B cell (primary cell): ENCODE measurements around the gene MUS81. TPM values are rescaled to one million over a fixed set of nuclear protein-coding genes. Genes with fewer than 3 reads are reported as not detected.

Experiments
- ATAC-seq: fragments of 200-7000 bp; cut with Tn5 transposase; one replicate; pipeline ENCODE4 v1.10.0; 2021; ENCODE audit warnings: low read depth, mild to moderate bottlenecking, moderate number of reproducible peaks, moderate library complexity
- CTCF ChIA-PET: fragments of 350-600 bp; sonication (Branson Sonifier 250); formaldehyde crosslinking; loops from one replicate; lab custom pipeline; 2021; ENCODE audit warnings: antibody characterized with exemption, inconsistent platforms; lab: Charles Lee
- POLR2A ChIA-PET: fragments of 350-600 bp; sonication (Branson Sonifier 250); formaldehyde crosslinking; loops from one replicate; lab custom pipeline; 2021; ENCODE audit warnings: antibody characterized with exemption; lab: Charles Lee
- DNase-seq: peaks from one replicate; pipeline ENCODE4 v3.0.0; 2013
- H2AFZ ChIP-seq: 2 replicates; pipeline ENCODE4 v1.6.1; 2012; ENCODE audit warnings: mild to moderate bottlenecking, low read depth, low read length; ENCODE audit not compliant: insufficient read depth, poor library complexity, severe bottlenecking
- H3K27ac ChIP-seq, 2 donors: 1 replicate in 1 of 2; 2 replicates in 1 of 2; pipeline ENCODE4 v1.5.1; 2012 to 2013; ENCODE audit warnings: low read length in 2 of 2, mild to moderate bottlenecking in 2 of 2, moderate library complexity in 1 of 2
- H3K27me3 ChIP-seq, 4 experiments: fragments of 200-600 bp in 1 of 4; sonication (generic) in 1 of 4; replicated peaks in 1 of 4; 1 replicate in 2 of 4; 2 replicates in 2 of 4; pipeline versions ENCODE4 v1.6.1 to v1.7.0; 2013 to 2016; ENCODE audit warnings: low read length in 3 of 4, mild to moderate bottlenecking in 2 of 4, mixed read lengths in 1 of 4, moderate library complexity in 1 of 4; ENCODE audit not compliant: insufficient read depth in 4 of 4, control insufficient read depth in 3 of 4; ENCODE audit errors: control extremely low read depth in 1 of 4
- H3K36me3 ChIP-seq, 2 experiments: replicated peaks in 1 of 2; 1 replicate in 1 of 2; 2 replicates in 1 of 2; pipeline versions ENCODE4 v1.6.1 to v1.7.1; 2013; ENCODE audit warnings: low read length in 1 of 2; ENCODE audit not compliant: insufficient read depth in 2 of 2, control insufficient read depth in 1 of 2; ENCODE audit errors: control extremely low read depth in 1 of 2, extremely low read depth in 1 of 2
- H3K4me1 ChIP-seq, 2 donors: fragments of 200-600 bp in 1 of 2; sonication (generic) in 1 of 2; 1 replicate in 1 of 2; 2 replicates in 1 of 2; pipeline versions ENCODE4 v1.5.1 to v1.6.1; 2013 to 2017; ENCODE audit warnings: low read length in 2 of 2; ENCODE audit not compliant: control insufficient read depth in 2 of 2, insufficient read depth in 2 of 2
- H3K4me2 ChIP-seq: replicated peaks from 2 replicates; pipeline ENCODE3; 2012; ENCODE audit warnings: mild to moderate bottlenecking, low read depth, low read length; ENCODE audit not compliant: poor library complexity, severe bottlenecking
- H3K4me3 ChIP-seq, 5 experiments: fragments of 200-600 bp in 1 of 5; sonication (generic) in 1 of 5; 1 replicate in 3 of 5; 2 replicates in 2 of 5; pipeline versions ENCODE4 v1.5.1 to v1.7.0; 2011 to 2016; ENCODE audit warnings: low read length in 4 of 5, mild to moderate bottlenecking in 4 of 5, low read depth in 2 of 5, control low read depth in 1 of 5, moderate library complexity in 1 of 5; ENCODE audit not compliant: insufficient read depth in 1 of 5; ENCODE audit errors: control extremely low read depth in 1 of 5, extremely low read depth in 1 of 5
- H3K79me2 ChIP-seq: fragments of 200-600 bp; sonication (generic); one replicate; pipeline ENCODE4 v1.6.0; 2016; ENCODE audit warnings: low read length; ENCODE audit not compliant: control insufficient read depth, insufficient read depth
- H3K9ac ChIP-seq: fragments of 200-600 bp; sonication (generic); 2 replicates; pipeline ENCODE4 v1.6.1; 2017; ENCODE audit warnings: mild to moderate bottlenecking, low read length, moderate library complexity
- H3K9me3 ChIP-seq, 3 donors: one replicate each; pipeline versions ENCODE4 v1.6.1 to v1.7.1; 2013; ENCODE audit warnings: low read length in 2 of 3; ENCODE audit not compliant: control insufficient read depth in 2 of 3, insufficient read depth in 1 of 3; ENCODE audit errors: control extremely low read depth in 1 of 3
- H4K20me1 ChIP-seq: 2 replicates; pipeline ENCODE4 v1.6.0; 2012; ENCODE audit warnings: mild to moderate bottlenecking, low read length; ENCODE audit not compliant: insufficient read depth, control insufficient read depth, poor library complexity, severe bottlenecking
- H3K27ac Mint-ChIP-seq: one replicate; pipeline ENCODE4 v1.8.0; 2021; ENCODE audit warnings: mixed read lengths
- H3K27me3 Mint-ChIP-seq: one replicate; pipeline ENCODE4 v1.8.0; 2021; ENCODE audit warnings: mixed read lengths
- H3K4me1 Mint-ChIP-seq: one replicate; pipeline ENCODE4 v1.8.0; 2021; ENCODE audit warnings: mixed read lengths
- H3K4me3 Mint-ChIP-seq: one replicate; pipeline ENCODE4 v1.8.0; 2021; ENCODE audit warnings: mixed read lengths
- H3K9me3 Mint-ChIP-seq: one replicate; pipeline ENCODE4 v1.8.0; 2022; ENCODE audit warnings: mixed read lengths; ENCODE audit not compliant: insufficient read depth
- CTCF ChIP-seq: fragments of 200-600 bp; IDR thresholded peaks from one replicate; pipeline ENCODE4 v1.8.0; 2022; ENCODE audit warnings: antibody characterized with exemption, mild to moderate bottlenecking
- EZH2 ChIP-seq: IDR thresholded peaks from 2 replicates; pipeline ENCODE4 v1.6.1; 2012; ENCODE audit warnings: borderline replicate concordance, low read depth, mild to moderate bottlenecking, moderate library complexity, low read length; ENCODE audit not compliant: insufficient read depth, poor library complexity, severe bottlenecking
- WGBS: methylation state at CpG from one replicate; pipeline ENCODE4 v1.1.5; 2013; ENCODE audit warnings: missing lambda C conversion rate; ENCODE audit not compliant: insufficient coverage; 5-methylcytosine and 5-hydroxymethylcytosine counted together
- intact Hi-C: fragments of 100-400 bp; cut with micrococcal nuclease; formaldehyde crosslinking; loops from one replicate; pipeline ENCODE4 v1.10.0; 2022
- polyA plus RNA-seq: library from polyadenylated mRNA; depleted of rRNA; stranded (reverse); fragments of >200 nt; gene quantifications from 2 replicates; pipeline ENCODE4 v1.2.3, GENCODE V29; 2012
- total RNA-seq, 2 donors: library from RNA; stranded (reverse); fragments of 120-200 nt in 1 of 2; gene quantifications; 1 replicate in 1 of 2; 2 replicates in 1 of 2; pipeline versions ENCODE4 v1.2.3 to v1.2.4, GENCODE V29; 2013 to 2022

MUS81 gene
- total and polyA plus RNA-seq, 2 donors (not counting 1 experiment from before 2014, with no cell fraction given) = 74.5 to 134 TPM

- H3K36me3 ChIP-seq = no peaks in the 10 kb centered on the region
- ChIA-PET POLR2A (interaction anchor here (0.6 to 4.4 kb wide), 3 partner anchors 12 to 738 kb away, joined by 3 to 33 read pairs (median 3); partner anchors contain the start of genes CCDC85B and FIBP), CTCF (interaction anchor here (0.8 to 4.0 kb wide), 4 partner anchors 11 to 41 kb away, joined by 3 to 44 read pairs (median 12); partner anchors contain the start of genes CCDC85B, FIBP and MUS81)
- peak overlapping the region in 4 of 5 experiments; percentile 18 to 64 (median 50) for H3K4me3 ChIP-seq
- Mint-ChIP-seq H3K4me3 (peak overlapping the region; percentile 83), H3K4me1 (peaks cover 10% of the 10 kb centered on the region), H3K9me3 (no peaks in the 10 kb centered on the region), H3K27ac (peak overlapping the region; percentile 72), H3K27me3 (peaks cover 15% of the 10 kb centered on the region)
- no peaks in the 10 kb centered on the region for H4K20me1 ChIP-seq
- H3K27me3 ChIP-seq = peaks cover 0 to 38% (median 12%) of the 10 kb centered on the region in 4 experiments
- DNase-seq = no peak
- H3K9me3 ChIP-seq = peaks cover 0 to 10% (median 0%) of the 10 kb centered on the region in 3 donors
- H3K4me1 ChIP-seq = peaks cover 20% of the 10 kb centered on the region in 2 donors
- no peak for ATAC-seq
- H3K9ac ChIP-seq = peak overlapping the region; percentile 71
- intact Hi-C loops = loop anchor here (1.0 kb wide), 3 partner anchors 11 to 43 kb away; partner anchors contain the start of genes C11orf68, CCDC85B, CFL1 and DRAP1
- peak overlapping the region; percentile 68 for H2AFZ ChIP-seq
- no peak overlapping the region for H3K27ac ChIP-seq
- no peak for TF ChIP-seq CTCF
- TF ChIP-seq EZH2 = no peak
- H3K4me2 ChIP-seq = peak overlapping the region; percentile 95
- H3K79me2 ChIP-seq = no peaks in the 10 kb centered on the region
- 86% methylated on average over 5 of the region's 11 CpGs for WGBS
Measured at GRCh38 chr11:65900899-65901180, 40.6 kb downstream of the MUS81 start.

DNA sequence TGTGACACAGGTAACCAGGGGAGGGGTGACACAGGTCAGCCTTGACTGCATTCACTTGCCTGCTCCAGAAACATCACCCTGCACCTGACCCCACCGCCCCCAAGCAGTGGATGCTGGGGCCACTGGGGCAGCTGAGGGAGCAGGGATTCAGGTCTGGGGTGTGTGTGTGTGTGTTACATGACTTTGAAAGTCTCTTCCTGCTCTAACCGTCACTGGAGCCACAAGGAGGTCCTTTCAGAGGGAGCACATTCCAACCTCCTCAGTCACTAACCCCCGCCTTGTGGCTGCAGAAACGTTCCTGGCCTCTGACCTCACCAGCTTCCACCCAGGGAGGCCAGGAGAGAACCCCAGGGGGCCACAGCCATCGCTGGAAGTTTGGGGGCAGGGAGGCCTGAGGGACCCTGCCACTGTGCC, 42.8 kb downstream of the MUS81 start:
- intact Hi-C loops = no loop called here
- no peak overlapping the region for H3K27ac ChIP-seq
- POLR2A ChIA-PET = interaction anchor here (0.6 kb wide), 1 partner anchor 15 kb away, joined by 3 read pairs; the partner anchor contains the start of gene FIBP
- no peak overlapping the region for H3K4me3 ChIP-seq
- no peak for DNase-seq
- TF ChIP-seq EZH2 (no peak), CTCF (no peak)
- no peak overlapping the region for H3K4me3 Mint-ChIP-seq
- peaks cover 27% of the 10 kb centered on the region for H3K27me3 Mint-ChIP-seq
- H2AFZ ChIP-seq = no peak overlapping the region
- H3K9ac ChIP-seq = no peak overlapping the region
- H3K4me1 ChIP-seq = peaks cover 20% of the 10 kb centered on the region in 2 donors
- ATAC-seq = no peak
- peaks cover 0 to 41% (median 16%) of the 10 kb centered on the region in 4 experiments for H3K27me3 ChIP-seq
- no peak overlapping the region for H3K4me2 ChIP-seq
- H3K27ac Mint-ChIP-seq = no peak overlapping the region
- H3K9me3 Mint-ChIP-seq = no peaks in the 10 kb centered on the region
- no CpG with 5 or more reads among the region's 5 CpGs for WGBS
- peaks cover 10% of the 10 kb centered on the region for H3K4me1 Mint-ChIP-seq
- no peaks in the 10 kb centered on the region for H4K20me1 ChIP-seq
- no peaks in the 10 kb centered on the region for H3K79me2 ChIP-seq
- no peaks in the 10 kb centered on the region for H3K36me3 ChIP-seq
- peaks cover 0 to 10% (median 0%) of the 10 kb centered on the region in 3 donors for H3K9me3 ChIP-seq
- CTCF ChIA-PET = interaction anchor here (3.9 to 4.0 kb wide), 2 partner anchors 13 to 18 kb away, joined by 19 to 44 read pairs; partner anchors contain the start of genes CCDC85B and FIBP
